Stimulated activated CD8-positive, alpha-beta memory T cell treated with anti-CD3 and anti-CD28 coated beads, Interleukin-4, amount 100 ng/mL, for 4 hours (primary cell): Measurements from ENCODE around the gene ARHGAP24.
"Not testable (repeated sequence)": the region's sequence is repeated elsewhere in the genome, so short reads cannot be mapped to it uniquely, and the experiment has no call there.

Experiments used
- DNase-seq, 2 donors: peaks; one replicate each; pipeline ENCODE4 v3.0.0-alpha.2; 2020; ENCODE audit warnings: low read depth in 2 of 2, low spot score in 1 of 2

The ARHGAP24 gene

GRCh38 chr4:86006057-86006456 lies 531.1 kb downstream of the ARHGAP24 start:
- no peak for DNase-seq

DNA sequence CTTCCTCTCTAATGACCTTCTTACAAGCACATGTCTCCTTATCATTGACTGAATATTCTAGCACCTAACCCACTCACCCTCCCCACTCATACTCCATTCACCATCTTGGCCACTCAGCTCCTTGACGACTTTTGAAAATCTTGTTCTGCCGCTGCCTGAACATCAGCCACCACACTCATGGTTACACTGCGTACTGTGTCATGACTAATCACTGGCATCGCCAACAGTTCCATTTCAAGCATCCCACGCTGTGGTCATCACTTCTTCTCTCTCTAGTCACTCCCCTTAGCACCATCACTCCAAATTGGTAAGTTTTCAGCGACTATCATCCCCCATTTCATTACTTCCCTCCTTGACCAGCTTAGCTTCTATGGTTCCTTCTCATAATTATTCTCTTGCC lies 532.1 kb downstream of the ARHGAP24 start:
- no peak for DNase-seq

- no peak for DNase-seq
Measured at GRCh38 chr4:86011117-86011516, 536.2 kb downstream of the ARHGAP24 start.

- DNase-seq, result no peak
Measured at GRCh38 chr4:86013621-86014020, 538.7 kb downstream of the ARHGAP24 start.

GRCh38 chr4:86014599-86014998 lies 539.6 kb downstream of the ARHGAP24 start:
- DNase-seq, result no peak

DNA sequence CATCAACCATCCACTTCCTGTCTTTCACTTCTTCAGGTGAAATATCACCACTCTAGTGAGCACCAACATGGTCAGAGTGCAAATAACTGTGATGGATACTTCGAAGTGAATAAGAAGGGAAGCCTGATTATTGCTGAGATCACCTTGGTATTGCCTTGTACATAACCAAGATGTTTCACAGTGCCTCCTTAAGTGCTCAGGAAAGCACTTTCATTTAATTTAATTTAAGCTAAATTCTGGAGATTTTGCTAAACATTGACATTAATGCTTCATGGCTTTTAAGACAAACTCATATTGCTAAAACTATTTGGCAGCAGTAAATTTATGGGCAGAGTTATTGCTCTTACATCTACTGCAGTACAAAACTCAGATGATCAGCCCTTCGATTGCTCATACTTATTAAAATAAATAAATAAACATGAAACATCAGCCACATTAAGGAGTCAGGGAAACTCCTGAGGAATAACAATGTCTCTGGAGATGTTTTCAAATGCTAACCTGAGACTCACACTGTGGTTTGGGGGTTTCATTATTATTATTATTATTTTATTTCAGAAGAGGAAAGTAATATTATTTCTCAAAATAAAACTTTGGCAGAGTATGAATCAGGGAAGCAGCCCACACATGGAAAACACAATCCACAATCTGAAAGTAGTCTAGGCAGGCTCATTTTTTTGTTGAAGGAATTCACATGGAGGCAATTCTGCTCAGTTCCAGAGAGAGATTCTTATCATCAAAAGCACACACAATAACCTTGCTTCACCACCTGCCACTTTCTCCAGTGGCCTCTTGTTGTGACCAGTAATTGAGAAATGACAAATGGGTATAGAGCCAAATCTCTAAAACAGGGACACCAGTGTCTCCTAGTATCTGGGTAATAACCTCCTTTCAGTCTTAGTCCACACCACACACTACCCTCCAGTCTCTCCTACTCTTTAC lies 540.7 kb downstream of the ARHGAP24 start:
- no peak for DNase-seq

- DNase-seq, result no peak
Measured at GRCh38 chr4:86019362-86019761, 544.4 kb downstream of the ARHGAP24 start.

- no peak for DNase-seq
Measured at GRCh38 chr4:86019906-86020305, 545.0 kb downstream of the ARHGAP24 start.

DNA sequence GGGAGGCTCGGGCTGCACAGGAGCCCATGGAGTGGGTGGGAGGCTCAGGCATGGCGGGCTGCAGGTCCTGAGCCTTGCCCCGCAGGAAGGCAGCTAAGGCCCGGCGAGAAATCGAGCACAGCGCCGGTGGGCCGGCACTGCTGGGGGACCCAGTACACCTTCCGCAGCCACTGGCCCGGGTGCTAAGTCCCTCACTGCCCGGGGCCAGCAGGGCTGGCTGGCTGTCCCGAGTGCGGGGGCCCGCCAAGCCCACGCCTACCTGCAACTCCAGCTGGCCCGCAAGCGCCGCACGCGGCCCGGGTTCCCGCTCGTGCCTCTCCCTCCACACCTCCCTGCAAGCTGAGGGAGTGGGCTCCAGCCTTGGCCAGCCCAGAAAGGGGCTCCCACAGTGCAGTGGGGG lies 546.7 kb downstream of the ARHGAP24 start:
- DNase-seq, result not testable (repeated sequence)

DNA sequence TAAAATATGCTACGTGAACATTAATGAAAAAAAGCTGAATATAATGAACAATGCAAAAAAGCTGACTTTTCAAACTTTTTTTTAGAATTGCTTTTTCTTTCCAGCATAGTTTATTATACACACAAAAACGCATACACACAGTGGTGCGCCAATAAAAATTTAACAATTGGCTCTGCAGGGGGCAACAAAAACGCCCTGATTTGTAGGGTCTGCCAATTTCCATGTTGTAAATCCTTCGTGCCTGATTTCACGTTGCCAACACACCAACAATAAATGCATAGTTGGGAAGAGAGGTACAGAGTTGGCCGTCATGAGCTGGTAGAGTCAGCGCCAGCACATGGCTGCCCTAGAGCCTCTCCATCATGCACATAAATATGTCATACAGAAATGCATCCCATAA lies 551.8 kb downstream of the ARHGAP24 start:
- no peak for DNase-seq

GRCh38 chr4:86031927-86032326 lies 557.0 kb downstream of the ARHGAP24 start:
- DNase-seq, result no peak

DNA sequence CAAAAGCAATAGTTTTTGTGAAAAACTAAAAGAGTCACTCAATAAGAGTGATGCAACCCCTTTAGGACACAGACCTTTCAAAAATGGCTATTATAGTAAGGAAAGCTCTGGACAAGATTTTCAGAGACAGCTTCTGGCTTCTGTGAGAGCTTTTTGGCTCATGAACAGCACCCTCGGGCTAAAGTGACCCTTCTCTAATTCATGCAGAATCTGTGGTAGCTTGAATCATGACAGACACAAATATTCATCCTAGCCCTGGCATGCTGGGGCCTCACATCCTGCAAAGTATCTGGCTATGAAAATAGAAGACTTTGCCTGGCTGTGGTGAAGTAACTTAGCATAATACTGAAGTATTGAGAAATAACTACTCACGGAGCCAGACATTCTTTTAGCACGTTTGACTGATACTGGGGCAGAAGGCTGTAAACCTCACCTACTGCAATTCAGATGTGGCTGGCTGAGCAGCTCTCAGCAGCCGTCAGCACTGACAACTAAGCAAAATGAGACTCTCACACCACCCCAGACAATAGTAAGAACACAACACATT lies 557.6 kb downstream of the ARHGAP24 start:
- no peak for DNase-seq

GRCh38 chr4:86033171-86033570 lies 558.2 kb downstream of the ARHGAP24 start:
- DNase-seq, result no peak

DNA sequence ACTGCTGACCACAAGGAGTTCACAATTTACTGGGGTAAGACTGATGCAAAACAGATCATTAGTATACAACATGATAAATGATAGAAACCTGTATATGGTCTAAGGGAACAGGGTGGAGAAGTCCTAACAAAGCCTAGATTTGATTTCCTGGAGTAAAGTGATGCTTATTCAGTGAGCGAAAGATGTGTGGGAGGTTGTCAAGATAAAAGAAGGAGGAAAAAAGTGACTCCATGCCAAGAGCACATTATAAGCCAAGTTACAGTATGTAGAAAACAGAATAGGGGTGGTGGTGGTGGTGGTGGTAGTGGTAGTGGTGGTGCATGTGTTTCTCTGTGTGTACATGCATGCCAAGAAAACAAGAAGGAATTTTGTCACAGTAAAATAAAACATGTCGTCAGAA lies 559.7 kb downstream of the ARHGAP24 start:
- DNase-seq, result no peak

DNA sequence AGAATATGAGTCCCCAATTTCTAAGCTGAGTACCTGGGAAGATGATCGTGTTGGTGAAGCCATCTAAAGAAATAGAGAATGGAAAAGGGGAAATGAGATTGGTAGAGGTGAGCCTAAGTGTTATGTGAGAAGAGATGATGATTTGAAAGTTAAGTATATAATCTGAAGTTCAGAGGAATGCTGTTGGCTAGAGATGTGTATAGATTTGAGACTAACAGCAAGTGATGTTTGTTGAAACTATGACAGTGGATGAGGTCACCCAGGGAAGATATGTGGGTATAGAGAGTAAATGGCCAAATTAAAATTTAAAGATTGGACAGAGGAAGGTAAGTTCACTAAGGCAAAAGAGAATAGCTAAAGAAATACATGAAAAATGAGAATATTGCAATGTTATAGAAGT lies 560.7 kb downstream of the ARHGAP24 start:
- no peak for DNase-seq

- no peak for DNase-seq
Measured at GRCh38 chr4:86036736-86037135, 561.8 kb downstream of the ARHGAP24 start.

DNA sequence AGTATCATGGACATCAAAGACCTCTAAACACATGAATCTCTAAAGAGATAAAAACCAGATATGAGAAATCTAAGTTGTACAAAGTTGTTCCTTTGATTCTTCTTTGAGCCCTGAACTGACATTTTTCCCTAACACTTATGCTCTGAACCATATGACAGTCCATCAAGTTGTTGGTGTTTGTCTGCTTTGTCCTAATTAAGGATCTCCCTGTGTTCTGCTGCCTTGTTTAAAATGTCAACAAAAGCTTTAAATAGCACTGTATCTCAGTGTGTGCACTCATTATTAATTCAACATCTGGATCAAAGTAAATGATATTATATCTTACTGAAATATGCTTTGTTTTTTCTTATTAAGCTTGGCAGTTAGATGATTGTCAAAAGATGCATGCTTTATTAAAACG lies 563.1 kb downstream of the ARHGAP24 start:
- DNase-seq, result no peak

GRCh38 chr4:86043755-86044592 lies 569.0 kb downstream of the ARHGAP24 start:
- no peak for DNase-seq

- no peak for DNase-seq
Measured at GRCh38 chr4:86044593-86044985, 569.6 kb downstream of the ARHGAP24 start.

DNA sequence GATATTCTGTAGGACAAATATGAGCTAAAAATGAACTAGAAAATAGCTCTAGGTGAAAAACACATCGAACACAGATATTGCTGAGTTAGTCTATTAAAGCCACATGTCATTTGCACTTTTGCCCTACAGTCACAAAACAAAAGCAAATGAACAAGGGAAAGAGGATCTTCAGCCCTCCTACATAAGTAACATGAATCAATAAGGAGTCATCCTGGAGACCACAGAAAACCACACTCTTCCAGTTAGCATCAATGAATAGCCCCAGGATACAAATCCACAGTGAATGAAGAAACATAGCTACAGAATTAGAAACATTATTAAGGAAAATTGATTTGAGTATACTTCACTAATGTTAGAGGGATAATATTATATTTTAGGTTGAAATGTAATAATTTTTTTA lies 573.5 kb downstream of the ARHGAP24 start:
- DNase-seq, result no peak

DNA sequence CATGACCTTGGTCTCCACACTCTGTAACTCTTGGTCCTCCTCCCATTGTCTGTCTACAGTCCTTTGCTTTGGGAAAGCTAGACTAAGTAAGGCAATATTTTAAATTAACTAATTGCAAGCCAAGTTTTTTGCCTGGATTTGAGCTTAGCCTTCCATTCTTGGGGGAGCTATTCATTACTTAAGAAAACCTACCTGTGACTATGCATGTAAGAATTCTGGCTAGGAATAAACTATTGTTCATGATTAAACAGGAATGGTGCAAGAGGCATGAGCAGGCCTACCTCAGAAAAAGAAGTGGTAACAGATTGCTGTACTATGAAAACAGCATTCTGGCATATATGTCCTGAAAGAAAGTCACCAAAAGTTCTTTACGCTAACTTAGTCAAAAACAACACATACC lies 575.5 kb downstream of the ARHGAP24 start:
- DNase-seq, result no peak
